HT1080 (cell line): ENCODE data around the gene C13orf46. TPM values are rescaled to one million over a fixed set of nuclear protein-coding genes. Genes with fewer than 3 reads are reported as not detected.
"Not testable (repeated sequence)": the region's sequence is repeated elsewhere in the genome, so short reads cannot be mapped to it uniquely, and the experiment has no call there.

ENCODE experiments used
- DNase-seq: peaks from one replicate; pipeline ENCODE4 v3.0.0-alpha.2; 2015; ENCODE audit warnings: low read depth
- total RNA-seq: library from RNA; depleted of rRNA; stranded (reverse); fragments of >200 nt; shearing (Covaris generic); gene quantifications from 2 replicates; pipeline ENCODE4 v1.2.3, GENCODE V29; 2014

The C13orf46 gene
- total RNA-seq, 1 experiment from 2014 or later, result 0.23 TPM

GRCh38 chr13:113926951-113927660, 46.8 kb downstream of the C13orf46 start:
- no peak for DNase-seq

DNA sequence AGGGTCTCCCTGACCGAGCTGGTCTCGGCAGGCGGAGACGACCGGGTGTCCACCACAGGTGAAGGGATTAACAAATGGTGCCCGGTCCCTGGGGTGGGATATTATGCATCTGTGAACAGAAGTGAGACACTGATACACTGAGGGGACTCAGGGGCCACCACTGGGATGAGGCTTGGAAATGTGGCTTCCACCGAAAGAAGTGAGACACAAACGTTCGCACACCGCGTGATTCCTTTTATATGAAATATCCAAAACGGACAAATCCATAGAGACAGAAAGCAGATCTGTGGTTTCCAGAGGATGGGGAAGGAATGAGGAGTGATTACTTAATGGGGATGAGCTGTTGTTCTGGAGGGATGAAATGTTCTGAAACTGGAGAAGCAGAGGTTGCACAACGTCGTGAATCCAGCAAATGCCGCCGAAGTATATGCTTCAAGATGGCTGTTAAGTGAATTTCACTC, 47.5 kb downstream of the C13orf46 start:
- no peak for DNase-seq

DNA sequence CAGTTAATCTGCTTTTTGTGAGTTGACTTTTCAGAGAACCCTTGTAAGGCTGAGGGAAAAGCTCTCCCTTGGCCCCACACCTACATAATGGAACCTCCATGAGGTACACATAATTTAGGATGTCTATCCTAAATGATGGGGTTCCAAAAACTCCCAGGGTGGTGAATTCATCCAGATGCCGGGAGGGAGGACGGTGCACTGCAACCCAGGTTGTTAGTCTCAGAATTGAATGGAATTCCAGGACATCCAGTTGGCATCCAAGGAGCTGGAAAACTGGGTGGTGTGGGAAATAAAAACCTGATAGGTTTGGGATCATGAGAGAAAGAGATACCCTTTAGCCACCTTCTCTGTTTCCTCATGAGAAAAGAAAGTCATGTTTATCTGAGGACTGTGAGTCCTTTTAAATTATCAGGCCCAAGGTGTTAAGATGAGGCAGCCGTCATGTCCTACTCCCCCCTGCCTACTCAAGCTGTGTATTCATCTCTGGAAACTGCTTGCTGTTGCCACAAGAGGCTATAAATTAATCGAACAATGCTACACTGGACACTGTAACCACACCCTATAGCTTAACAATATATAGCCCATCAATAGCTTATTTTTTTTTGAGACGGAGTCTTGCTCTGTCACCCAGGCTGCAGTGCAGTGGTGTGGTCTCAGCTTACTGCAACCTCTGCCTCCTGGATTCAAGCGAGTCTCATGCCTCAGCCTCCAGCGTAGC, 49.5 kb downstream of the C13orf46 start:
- DNase-seq, result no peak

GRCh38 chr13:113923376-113924063, 50.4 kb downstream of the C13orf46 start:
- DNase-seq, result no peak

- peak; percentile 27 for DNase-seq
Observed at GRCh38 chr13:113922412-113923118, 51.3 kb downstream of the C13orf46 start.

GRCh38 chr13:113921763-113922162, 52.1 kb downstream of the C13orf46 start:
- no peak for DNase-seq

- DNase-seq, result no peak
Observed at GRCh38 chr13:113920606-113921286, 53.1 kb downstream of the C13orf46 start.

- no peak for DNase-seq
Observed at GRCh38 chr13:113919761-113920559, 53.9 kb downstream of the C13orf46 start.

DNA sequence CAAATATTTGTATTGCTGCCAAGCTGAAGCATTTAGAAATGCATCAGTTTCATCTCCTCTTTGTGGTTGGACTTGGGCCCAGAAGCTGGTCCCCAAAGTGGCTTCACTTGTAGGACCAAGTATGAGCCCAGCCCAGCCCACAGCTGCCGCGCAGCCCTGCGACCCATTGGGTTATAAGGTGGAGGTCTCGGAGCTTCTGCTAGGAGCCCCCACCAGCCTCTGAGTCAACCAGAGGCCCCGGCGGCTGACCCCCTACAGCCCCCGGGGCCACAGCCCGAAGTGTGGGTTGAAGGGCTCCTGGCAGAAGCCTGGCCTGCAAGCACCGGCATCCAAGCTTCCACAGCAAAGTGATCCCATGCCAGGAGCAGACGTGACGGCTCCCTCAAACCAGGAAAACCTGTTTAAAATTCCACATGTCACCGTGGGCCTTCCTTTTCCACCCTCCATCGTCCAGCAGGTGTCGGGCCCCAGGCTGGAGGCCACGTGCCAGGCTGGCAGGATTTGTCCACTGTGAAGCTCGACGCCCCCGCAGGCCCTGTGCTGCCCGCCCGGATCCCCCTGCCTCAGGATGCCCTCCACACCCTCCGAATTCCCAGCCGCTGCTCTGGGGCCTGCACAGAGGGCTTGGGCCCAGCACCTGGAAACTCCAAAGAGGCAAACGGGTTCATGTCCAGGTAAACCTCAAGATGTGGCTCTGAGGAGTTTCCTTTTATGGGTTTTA, 54.7 kb downstream of the C13orf46 start:
- no peak for DNase-seq

- DNase-seq, result no peak
Observed at GRCh38 chr13:113918580-113918979, 55.3 kb downstream of the C13orf46 start.

DNA sequence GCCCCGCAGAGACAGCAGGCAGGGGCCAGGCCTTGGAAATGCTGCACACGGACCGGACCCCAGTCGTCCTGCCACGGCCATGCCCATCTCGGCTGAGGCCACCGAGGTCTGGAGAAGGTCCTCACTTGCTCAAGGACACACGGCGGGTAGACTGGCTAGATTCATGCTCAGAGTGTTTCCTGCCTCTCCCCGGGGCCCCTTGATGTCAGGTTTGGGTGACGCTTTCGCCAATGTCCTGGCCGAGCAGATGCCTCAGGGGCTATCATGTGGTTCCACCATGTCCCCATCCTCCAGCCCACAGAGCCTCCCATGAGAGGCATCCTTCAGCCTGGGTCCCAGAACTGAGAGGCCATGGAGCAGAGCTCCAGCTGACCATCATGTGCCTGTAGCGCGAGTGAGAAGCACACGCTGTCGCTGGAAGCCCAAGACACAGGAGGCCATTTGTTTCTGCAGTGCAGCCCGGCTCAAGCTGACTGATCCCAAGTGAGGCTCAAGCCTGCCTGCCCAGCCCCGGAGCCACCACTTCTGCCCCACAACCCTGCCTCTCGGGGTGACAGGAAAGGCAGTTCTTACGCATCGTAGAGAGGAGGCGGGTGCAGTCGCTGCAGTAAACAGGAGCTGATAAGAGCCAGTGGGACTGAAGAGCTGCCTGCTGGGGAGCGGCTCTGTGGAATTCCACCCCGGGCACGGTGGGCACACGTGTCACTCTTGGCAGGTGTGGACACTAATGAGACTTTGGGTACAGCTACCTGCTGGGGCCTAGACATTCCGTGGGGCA, 56.1 kb downstream of the C13orf46 start:
- no peak for DNase-seq

- DNase-seq, result no peak
Observed at GRCh38 chr13:113917096-113917495, 56.8 kb downstream of the C13orf46 start.

GRCh38 chr13:113916330-113916815, 57.5 kb downstream of the C13orf46 start:
- no peak for DNase-seq

DNA sequence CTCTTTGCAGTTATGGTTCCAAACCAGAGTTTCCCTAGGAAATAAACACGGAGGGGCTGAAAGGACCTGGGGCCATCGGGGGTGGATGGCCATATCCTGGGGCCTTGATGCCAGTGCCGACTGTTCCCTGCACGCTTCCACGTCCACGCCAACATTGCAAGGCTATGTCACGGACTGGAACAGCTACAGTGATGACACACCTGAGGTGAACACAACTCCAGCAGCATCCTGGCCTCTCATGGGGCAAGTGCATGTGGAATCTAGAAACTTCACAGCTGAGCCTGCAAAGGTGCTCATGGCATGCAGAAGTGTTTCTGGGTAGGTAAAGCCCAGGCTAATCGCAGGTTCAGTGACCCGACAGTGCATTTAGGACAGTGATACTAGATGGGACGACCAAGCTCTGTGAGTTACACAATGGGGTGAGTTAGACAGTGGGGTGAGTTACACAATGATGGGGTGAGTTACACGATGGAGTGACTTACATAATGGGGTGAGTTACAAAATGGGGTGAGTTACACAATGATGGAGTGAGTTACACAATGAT, 58.0 kb downstream of the C13orf46 start:
- no peak for DNase-seq

- no peak for DNase-seq
Observed at GRCh38 chr13:113915012-113915763, 58.7 kb downstream of the C13orf46 start.

- DNase-seq, result no peak
Observed at GRCh38 chr13:113914333-113915011, 59.4 kb downstream of the C13orf46 start.

DNA sequence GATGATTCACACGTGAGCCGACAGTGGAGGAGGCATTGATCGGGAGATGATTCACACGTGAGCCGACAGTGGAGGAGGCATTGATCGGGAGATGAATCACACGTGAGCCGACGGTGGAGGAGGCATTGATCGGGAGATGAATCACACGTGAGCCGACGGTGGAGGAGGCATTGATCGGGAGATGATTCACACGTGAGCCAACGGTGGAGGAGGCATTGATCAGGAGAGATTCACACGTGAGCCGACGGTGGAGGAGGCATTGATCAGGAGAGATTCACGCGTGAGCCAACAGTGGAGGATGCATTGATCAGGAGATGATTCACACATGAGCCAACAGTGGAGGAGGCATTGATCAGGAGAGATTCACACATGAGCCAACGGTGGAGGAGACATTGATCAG, 60.0 kb downstream of the C13orf46 start:
- not testable (repeated sequence) for DNase-seq
